ENCODE results near the gene TBX1.

TBX1 gene

DNA sequence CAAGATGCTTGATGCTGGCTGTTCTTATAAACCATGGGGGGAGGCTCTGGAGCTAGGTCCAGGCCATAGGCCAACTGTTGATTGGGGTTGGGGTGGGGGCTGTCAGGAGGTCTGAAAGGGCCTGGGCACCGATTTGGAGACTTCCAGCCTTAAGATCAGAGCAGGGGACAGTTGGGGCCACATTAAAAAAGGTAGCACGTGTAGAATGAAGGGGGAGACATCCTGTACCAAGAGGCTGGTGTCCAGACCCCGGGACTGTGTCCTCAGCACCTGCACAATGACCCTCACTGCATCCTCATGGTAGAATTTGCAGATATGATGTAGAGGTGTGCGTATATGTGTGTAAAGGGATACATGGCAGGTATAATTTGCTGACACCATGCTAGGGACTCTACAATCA is 12.4 kb upstream of the TBX1 start:
- Mint-ChIP-seq H3K4me1 (peaks cover 29% of the 10 kb centered on the region), H3K9me3 (no peaks in the 10 kb centered on the region), H3K36me3 (ENCODE audit: low read depth) (no peaks in the 10 kb centered on the region), H3K27me3 (ENCODE audit: low read depth) (peaks cover 43% of the 10 kb centered on the region), H3K27ac (no peak overlapping the region), H3K4me3 (no peak overlapping the region)
- TF ChIP-seq, protein P1, sequence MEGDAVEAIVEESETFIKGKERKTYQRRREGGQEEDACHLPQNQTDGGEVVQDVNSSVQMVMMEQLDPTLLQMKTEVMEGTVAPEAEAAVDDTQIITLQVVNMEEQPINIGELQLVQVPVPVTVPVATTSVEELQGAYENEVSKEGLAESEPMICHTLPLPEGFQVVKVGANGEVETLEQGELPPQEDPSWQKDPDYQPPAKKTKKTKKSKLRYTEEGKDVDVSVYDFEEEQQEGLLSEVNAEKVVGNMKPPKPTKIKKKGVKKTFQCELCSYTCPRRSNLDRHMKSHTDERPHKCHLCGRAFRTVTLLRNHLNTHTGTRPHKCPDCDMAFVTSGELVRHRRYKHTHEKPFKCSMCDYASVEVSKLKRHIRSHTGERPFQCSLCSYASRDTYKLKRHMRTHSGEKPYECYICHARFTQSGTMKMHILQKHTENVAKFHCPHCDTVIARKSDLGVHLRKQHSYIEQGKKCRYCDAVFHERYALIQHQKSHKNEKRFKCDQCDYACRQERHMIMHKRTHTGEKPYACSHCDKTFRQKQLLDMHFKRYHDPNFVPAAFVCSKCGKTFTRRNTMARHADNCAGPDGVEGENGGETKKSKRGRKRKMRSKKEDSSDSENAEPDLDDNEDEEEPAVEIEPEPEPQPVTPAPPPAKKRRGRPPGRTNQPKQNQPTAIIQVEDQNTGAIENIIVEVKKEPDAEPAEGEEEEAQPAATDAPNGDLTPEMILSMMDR (IDR thresholded peaks at IDR 0.05; ENCODE audit: unreplicated experiment in 3 of 3): no peak

DNA sequence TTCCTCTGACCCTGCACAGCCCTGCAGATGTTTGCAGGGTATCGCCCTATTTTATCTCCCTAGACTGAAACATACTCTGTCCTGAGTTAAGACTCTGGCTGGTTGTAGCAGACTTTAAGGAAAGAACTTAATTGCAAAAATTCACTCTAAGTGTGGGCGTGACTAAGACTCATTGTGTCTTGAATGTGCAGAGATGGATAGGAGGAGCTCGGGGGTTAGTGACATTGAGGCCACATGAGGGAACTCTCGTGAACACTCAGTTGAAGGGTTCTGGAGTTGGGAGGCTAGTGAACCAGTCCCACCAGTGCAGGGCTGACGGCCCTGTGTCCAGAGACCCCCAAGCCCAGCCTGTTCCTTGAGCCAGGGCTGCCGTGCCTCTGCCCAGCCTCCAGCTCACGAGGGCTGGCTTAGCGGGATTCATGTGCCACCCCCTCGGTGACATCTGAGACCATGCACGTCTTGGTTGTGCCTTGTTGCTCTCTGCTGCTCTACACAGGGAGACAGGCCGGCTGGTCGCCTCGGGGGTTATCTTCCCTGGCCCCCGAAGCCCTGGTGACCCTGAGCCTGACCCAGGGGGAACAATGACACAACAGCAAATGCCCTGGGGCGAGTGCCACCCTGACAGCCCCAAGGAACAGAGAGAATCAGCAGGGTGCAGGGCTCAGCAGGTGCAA is 11.4 kb upstream of the TBX1 start:
- peaks cover 29% of the 10 kb centered on the region for H3K4me1 Mint-ChIP-seq
- no peaks in the 10 kb centered on the region for H3K9me3 Mint-ChIP-seq
- peak overlapping the region in 1 of 3 experiments; percentile 12 for H3K4me3 Mint-ChIP-seq
- H3K36me3 Mint-ChIP-seq (ENCODE audit: low read depth): no peaks in the 10 kb centered on the region
- peaks cover 53% of the 10 kb centered on the region for H3K27me3 Mint-ChIP-seq (ENCODE audit: low read depth)
- H3K27ac Mint-ChIP-seq: peak overlapping the region in 1 of 3 experiments; percentile 7
- TF ChIP-seq, protein P1 (IDR thresholded peaks at IDR 0.05; ENCODE audit: unreplicated experiment in 3 of 3): no peak

DNA sequence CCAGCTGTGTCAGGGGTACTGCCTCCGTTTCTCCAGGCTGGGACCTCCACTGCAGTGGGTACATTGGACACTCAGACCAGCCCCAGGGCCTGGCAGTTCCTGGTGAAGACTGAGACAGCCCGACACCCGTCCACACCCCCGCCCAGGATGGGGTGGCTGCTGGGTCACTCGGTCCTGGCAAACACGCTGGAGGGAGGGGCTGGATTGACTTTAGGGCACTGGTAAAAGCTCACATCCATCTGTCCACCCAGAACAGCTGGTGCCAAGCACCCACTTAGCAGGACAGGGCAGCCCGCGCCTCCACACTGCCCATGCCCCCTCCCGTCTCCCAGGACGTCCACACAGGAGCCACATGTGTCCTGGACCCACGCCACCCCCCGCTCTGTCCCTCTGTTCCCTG is 10.7 kb upstream of the TBX1 start:
- peaks cover 21% of the 10 kb centered on the region for H3K4me1 Mint-ChIP-seq
- no peak overlapping the region for H3K27ac Mint-ChIP-seq
- TF ChIP-seq, protein P1 (IDR thresholded peaks at IDR 0.05; ENCODE audit: unreplicated experiment in 3 of 3): no peak
- no peaks in the 10 kb centered on the region for H3K9me3 Mint-ChIP-seq
- no peak overlapping the region for H3K4me3 Mint-ChIP-seq
- H3K27me3 Mint-ChIP-seq (ENCODE audit: low read depth): peaks cover 60% of the 10 kb centered on the region
- no peaks in the 10 kb centered on the region for H3K36me3 Mint-ChIP-seq (ENCODE audit: low read depth)

DNA sequence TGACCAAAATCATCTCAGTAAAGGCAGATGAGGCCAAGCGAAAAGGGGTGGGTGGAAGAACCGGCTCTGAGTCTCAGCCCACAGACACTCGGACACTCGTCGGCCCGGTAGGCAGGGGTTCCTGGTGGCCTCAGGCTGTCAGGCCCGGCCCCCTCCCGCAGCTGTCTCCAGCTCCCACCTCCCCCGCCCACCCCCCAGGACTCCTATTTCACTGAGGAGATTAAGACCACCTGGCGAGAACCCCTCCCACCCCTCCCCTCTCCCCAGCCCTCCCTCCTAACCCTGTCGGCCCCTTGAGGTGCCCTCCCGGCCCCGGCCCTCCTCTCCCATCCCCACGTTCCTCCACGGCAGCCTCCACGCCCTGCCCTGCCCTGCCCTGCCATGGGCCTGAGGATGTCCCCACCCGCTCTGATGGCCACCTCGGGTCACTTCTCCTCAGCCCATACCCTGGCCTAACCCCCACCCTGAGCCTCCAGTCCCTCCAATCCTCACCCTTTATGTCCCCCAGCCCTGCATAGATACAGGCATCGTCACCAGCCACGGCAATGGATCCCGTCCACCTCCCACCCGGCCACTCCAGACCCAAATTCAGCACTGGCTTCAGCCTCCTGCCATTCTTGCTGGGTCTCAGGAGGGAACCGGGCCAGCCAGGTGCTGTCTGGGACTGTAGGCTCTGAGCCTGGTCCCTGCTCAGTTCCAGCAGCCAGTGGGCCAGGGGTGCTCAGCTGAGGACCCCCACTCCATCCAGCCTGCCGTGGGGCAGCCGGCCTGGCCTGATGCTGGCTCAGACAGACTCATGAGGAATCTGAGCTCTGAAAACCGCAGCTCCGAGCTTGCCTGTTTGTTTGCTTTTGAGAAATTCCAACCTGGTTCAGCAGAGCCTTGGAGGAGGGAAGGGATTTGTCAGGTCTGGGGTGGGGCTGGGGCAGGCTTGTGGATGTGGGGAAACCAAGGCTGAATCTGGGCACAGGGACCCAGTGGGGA is 9.8 kb upstream of the TBX1 start:
- Mint-ChIP-seq H3K36me3 (ENCODE audit: low read depth) (no peaks in the 10 kb centered on the region), H3K27ac (peak overlapping the region in 1 of 3 experiments; percentile 75), H3K9me3 (no peaks in the 10 kb centered on the region), H3K4me3 (no peak overlapping the region), H3K4me1 (peaks cover 19% of the 10 kb centered on the region), H3K27me3 (ENCODE audit: low read depth) (peaks cover 67% of the 10 kb centered on the region)
- TF ChIP-seq, protein P1 (IDR thresholded peaks at IDR 0.05; ENCODE audit: unreplicated experiment in 3 of 3): no peak

DNA sequence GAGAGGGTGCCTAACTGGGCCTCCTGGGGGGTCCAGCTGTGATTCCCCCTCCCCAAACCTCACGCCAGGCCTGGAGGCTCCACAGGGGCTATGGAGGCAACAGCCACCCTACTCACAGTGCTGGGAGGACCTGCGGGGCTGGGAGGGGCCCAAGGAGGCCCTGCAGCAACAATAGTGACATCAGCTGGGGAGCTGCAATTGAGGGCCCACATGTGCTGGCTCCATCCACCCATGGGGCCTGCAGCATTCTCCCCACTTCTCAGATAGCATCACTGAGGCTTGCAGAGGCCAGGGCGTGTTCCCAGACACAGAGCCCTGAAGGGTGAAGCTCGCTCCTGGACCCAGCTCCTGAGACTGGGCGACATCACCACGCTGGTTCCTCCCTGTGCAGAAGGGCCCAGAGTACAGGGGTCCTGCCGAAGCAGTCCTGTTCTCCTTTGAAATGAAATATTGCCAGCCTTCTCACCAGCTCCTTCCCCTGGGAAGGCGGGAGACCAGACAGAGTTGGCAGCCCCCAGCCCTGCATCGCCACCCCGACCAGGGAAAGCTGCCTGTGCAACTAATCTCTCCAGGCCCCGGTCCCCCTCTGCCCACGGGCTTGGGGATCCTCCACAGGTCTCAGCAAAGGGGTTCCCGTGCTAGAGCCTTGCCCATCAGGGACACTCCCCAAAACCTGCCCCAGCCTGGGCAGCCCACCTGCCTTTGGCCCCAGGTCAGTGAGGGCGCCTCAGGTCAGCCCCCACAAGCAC is 8.9 kb upstream of the TBX1 start:
- TF ChIP-seq, protein P1 (IDR thresholded peaks at IDR 0.05; ENCODE audit: unreplicated experiment in 3 of 3): no peak
- Mint-ChIP-seq H3K27me3 (ENCODE audit: low read depth) (peaks cover 76% of the 10 kb centered on the region), H3K36me3 (ENCODE audit: low read depth) (no peaks in the 10 kb centered on the region), H3K27ac (peak overlapping the region in 1 of 3 experiments; percentile 75), H3K4me1 (peaks cover 19% of the 10 kb centered on the region), H3K9me3 (no peaks in the 10 kb centered on the region), H3K4me3 (no peak overlapping the region)
